Adrenal gland (tissue), 12 donors: Measurements from ENCODE around the gene ZXDC. TPM values are rescaled to one million over a fixed set of nuclear protein-coding genes. Genes with fewer than 3 reads are reported as not detected.

Experiments
- DNase-seq, 7 donors: peaks; one replicate each; pipeline ENCODE4 v3.0.0-alpha.2; 2019 to 2020
- H3K27ac ChIP-seq, 5 donors: fragments of 200-600 bp; sonication (generic) in 4 of 5; 1 replicate in 3 of 5; 2 replicates in 2 of 5; pipeline versions ENCODE4 v1.5.1 to v1.8.0; 2016 to 2020; ENCODE audit warnings: mild to moderate bottlenecking in 1 of 5
- H3K27me3 ChIP-seq: fragments of 200-600 bp; 2 replicates; pipeline ENCODE4 v1.8.0; 2021
- H3K36me3 ChIP-seq, 2 donors: fragments of 200-600 bp; replicated peaks in 1 of 2; 1 replicate in 1 of 2; 2 replicates in 1 of 2; pipeline versions ENCODE4 v1.5.1 to v1.8.0; 2018 to 2022
- H3K4me1 ChIP-seq, 2 donors: fragments of 200-600 bp; replicated peaks in 1 of 2; 1 replicate in 1 of 2; 2 replicates in 1 of 2; pipeline versions ENCODE4 v1.5.1 to v1.8.0; 2018 to 2021
- H3K4me3 ChIP-seq, 4 donors: fragments of 200-600 bp; sonication (generic) in 3 of 4; one replicate each; pipeline ENCODE4 v1.5.1; 2016 to 2018
- H3K9me3 ChIP-seq, 3 donors: fragments of 200-600 bp; sonication (generic) in 1 of 3; replicated peaks in 1 of 3; 1 replicate in 2 of 3; 2 replicates in 1 of 3; pipeline versions ENCODE4 v1.5.1 to v1.8.0; 2016 to 2021
- CTCF ChIP-seq, 6 experiments: fragments of 450-650 bp in 4 of 6; fragments of 200-600 bp in 2 of 6; sonication (generic) in 1 of 6; IDR thresholded peaks; 1 replicate in 5 of 6; 2 replicates in 1 of 6; pipeline versions ENCODE4 v1.5.1 to v1.8.0; 2016 to 2021; ENCODE audit warnings: antibody characterized with exemption in 6 of 6, mild to moderate bottlenecking in 2 of 6, moderate library complexity in 1 of 6
- POLR2A ChIP-seq, 2 donors: fragments of 450-650 bp; IDR thresholded peaks; one replicate each; pipeline ENCODE4 v1.6.1; 2017; ENCODE audit warnings: antibody characterized with exemption in 2 of 2, mild to moderate bottlenecking in 2 of 2, moderate library complexity in 1 of 2
- WGBS, 4 donors: extraction: QIAGEN DNeasy Blood & Tissue Kit in 2 of 4; methylation state at CpG; one replicate each; pipeline versions ENCODE4 v1.1.5 to v1.1.7; 2013 to 2017; 5-methylcytosine and 5-hydroxymethylcytosine counted together
- intact Hi-C, 2 donors: fragments of 100-400 bp; cut with DNase I; formaldehyde crosslinking; loops; one replicate each; pipeline versions ENCODE4 v1.14.1 to v1.15.0; 2022 to 2023
- polyA plus RNA-seq, 3 donors: library from polyadenylated mRNA; stranded (reverse); fragments of 200-250 nt in 2 of 3; fragments of 350-450 nt in 1 of 3; fragmentation: Illumina TruSeq in 1 of 3; extraction: RNeasy Lipid Tissue Mini Kit (QIAGEN cat#74804) in 1 of 3; gene quantifications; one replicate each; pipeline ENCODE4 v1.2.3, GENCODE V29; 2013 to 2014
- total RNA-seq, 9 donors: library from RNA; depleted of rRNA in 4 of 9; stranded (reverse); fragments of >200 nt in 4 of 9; fragments of 120-200 nt in 1 of 9; fragmentation: NEBNext Ultra II Directional in 1 of 9; extraction: Animal tissue kit (Norgen Biotek cat#: 25700) in 1 of 9; gene quantifications; one replicate each; pipeline versions ENCODE4 v1.1.0 to v1.2.4, GENCODE V29; 2013 to 2023
- donor health status: healthy with polysubstance abuse.
- donor health status: Bipolar disorder and iron deficiency.
- donor health status: DM: yes; HTN: yes; CAD: no.
- donor health status: DM: no; HTN: no; CAD: no.
- donor health status: DM: no; HTN: no; CAD: no.
- donor health status: DM: yes; HTN: yes; CAD: no.

ZXDC gene
- total and polyA plus RNA-seq, 12 donors: 16.4 to 45.2 (median 30.3) TPM

- Histone ChIP-seq H3K27me3 (peaks cover 20% of the 10 kb centered on the region), H3K36me3 (no peaks in the 10 kb centered on the region), H3K4me3 (no peak overlapping the region), H3K9me3 (no peaks in the 10 kb centered on the region), H3K27ac (no peak overlapping the region), H3K4me1 (no peaks in the 10 kb centered on the region)
- intact Hi-C loops: no loop called here
- 87 to 90% (median 89%) methylated on average over 6 of the region's 6 CpGs for WGBS, 4 donors
- TF ChIP-seq CTCF (IDR thresholded peaks at IDR 0.05) (no peak), POLR2A (IDR thresholded peaks at IDR 0.05) (no peak)
- peak in 1 of 7 donors; percentile 30 for DNase-seq
These were observed 62.6 kb downstream of the ZXDC start for GRCh38 chr3:126412841-126413692.

GRCh38 chr3:126408099-126408498, 67.6 kb downstream of the ZXDC start:
- H3K9me3 ChIP-seq: no peaks in the 10 kb centered on the region
- WGBS, 4 donors: 82 to 86% (median 85%) methylated on average over 5 of the region's 5 CpGs
- H3K36me3 ChIP-seq: no peaks in the 10 kb centered on the region
- no peaks in the 10 kb centered on the region for H3K27me3 ChIP-seq
- intact Hi-C loops: no loop called here
- H3K4me1 ChIP-seq: no peaks in the 10 kb centered on the region
- H3K4me3 ChIP-seq: no peak overlapping the region
- no peak for TF ChIP-seq POLR2A (IDR thresholded peaks at IDR 0.05)
- peak in 1 of 7 donors; percentile 0 for DNase-seq
- H3K27ac ChIP-seq: no peak overlapping the region

DNA sequence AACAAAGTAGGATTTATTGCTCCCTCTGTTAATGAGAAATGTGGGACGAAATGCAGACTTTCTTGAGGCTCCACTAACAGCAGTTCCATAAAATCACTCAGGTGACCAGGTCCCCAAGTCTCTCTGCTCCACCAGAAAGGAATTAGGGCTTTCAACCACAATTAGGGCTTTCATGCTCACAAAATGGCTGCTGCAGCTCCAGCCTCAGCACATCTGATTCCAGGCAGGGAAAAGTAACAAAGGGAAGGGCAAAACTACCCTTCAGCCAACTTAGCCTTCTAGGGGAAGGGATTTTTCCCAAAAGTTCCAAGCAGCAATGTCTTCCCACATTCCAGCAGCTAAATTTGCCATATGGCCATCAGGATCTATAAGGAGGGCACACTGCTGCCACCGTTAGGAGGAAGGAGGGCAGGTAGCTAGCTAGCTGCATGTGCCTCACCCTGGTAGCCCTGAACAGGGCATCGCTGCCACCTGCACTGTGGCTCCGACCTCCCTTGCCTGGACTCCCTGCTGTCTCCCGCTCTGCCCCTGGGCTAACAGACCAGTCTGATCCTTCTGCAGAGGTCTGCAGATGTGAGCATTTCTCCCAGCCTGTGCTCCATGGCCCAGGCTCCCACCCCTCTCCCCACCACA, 68.2 kb downstream of the ZXDC start:
- WGBS, 4 donors: 82 to 89% (median 84%) methylated on average over 4 to 5 of the region's 5 CpGs
- Histone ChIP-seq H3K9me3 (no peaks in the 10 kb centered on the region), H3K4me1 (no peaks in the 10 kb centered on the region), H3K27me3 (no peaks in the 10 kb centered on the region), H3K36me3 (no peaks in the 10 kb centered on the region), H3K27ac (no peak overlapping the region), H3K4me3 (no peak overlapping the region)
- TF ChIP-seq POLR2A (IDR thresholded peaks at IDR 0.05) (no peak), CTCF (IDR thresholded peaks at IDR 0.05) (no peak)
- intact Hi-C loops: no loop called here
- DNase-seq: peak in 1 of 7 donors; percentile 0

DNA sequence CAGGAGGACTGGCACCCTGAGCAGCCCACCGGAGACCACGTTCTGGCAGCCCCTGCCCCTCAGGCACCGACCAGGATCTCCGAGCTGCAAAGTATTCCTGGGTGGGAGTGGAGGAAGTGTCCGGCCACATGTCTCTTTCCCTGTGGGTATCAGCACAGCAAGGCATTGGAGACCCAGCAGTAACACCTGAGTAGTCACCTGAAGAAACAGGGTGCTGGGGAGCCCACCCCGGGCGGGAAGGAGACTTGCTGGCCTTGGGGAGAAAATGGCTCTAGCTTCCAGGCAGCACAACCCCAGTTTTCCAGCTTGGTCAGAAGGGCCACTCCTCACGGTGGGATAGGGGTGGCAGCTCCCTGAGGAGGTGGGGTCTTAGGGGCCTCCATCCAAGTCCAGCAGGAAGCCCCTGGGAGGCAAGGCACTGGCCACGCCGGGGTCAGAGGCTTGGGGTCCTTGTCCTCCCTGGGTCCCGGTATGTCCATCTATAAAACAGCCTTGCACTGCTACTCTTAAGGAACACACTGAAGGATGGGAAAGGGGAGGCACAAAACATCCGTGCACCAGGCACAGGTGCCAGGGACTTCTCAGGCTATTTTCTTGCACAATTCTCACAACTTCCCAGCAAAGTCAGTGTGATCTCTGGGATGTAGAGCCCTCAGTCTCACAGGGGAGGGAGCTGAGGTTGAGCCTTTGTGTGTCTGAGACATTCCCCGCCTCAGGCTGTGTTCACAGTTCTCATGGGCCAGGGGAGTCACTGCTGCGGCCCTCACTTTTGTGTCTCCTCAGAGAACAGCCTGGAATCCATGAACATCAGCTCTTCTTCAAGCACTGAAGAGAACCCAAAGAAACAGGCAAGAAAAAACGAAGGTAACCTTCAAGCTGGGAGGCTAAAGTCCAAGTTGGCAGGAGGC, 69.0 kb downstream of the ZXDC start:
- Histone ChIP-seq H3K4me1 (no peaks in the 10 kb centered on the region), H3K27ac (no peak overlapping the region), H3K4me3 (no peak overlapping the region), H3K36me3 (no peaks in the 10 kb centered on the region), H3K9me3 (no peaks in the 10 kb centered on the region), H3K27me3 (no peaks in the 10 kb centered on the region)
- intact Hi-C loops: no loop called here
- TF ChIP-seq CTCF (IDR thresholded peaks at IDR 0.05): no peak
- no peak for TF ChIP-seq POLR2A (IDR thresholded peaks at IDR 0.05)
- peak in 1 of 7 donors; percentile 9 for DNase-seq
- 79 to 91% (median 86%) methylated on average over 12 to 15 of the region's 15 CpGs for WGBS, 4 donors
